SKM-1 (cell line): ENCODE data around the gene PDE8B.

Source experiments
- DNase-seq: peaks from one replicate; lab custom pipeline; 2025; ENCODE audit not compliant: unreplicated experiment; lab: John Stamatoyannopoulos, UW

PDE8B gene

GRCh38 chr5:77396017-77396416, 185.5 kb downstream of the PDE8B start:
- DNase-seq: no peak

- DNase-seq: no peak
These were observed 187.3 kb downstream of the PDE8B start for GRCh38 chr5:77397686-77398292.

GRCh38 chr5:77398458-77398857, 188.0 kb downstream of the PDE8B start:
- DNase-seq: no peak

DNA sequence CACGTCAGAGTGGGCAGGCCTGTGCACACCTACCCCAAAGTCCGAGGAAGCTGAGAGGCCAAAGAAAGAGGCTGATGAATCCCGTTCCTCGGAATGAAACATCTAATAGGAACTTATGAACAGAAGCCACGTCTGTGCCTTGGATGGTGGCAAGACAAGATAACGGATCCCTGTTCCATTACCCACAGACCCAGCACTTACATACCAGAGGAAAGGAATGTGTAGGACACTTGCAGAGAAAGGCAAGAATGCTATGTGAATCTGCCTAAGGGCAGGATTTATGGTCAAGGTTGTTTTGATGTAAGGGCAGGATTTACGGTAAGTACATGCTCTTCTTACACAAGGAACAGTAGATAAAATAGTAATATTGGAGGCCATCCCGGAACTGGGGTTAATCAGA, 188.4 kb downstream of the PDE8B start:
- DNase-seq: no peak

- DNase-seq: peak; percentile 18
These were observed 190.2 kb downstream of the PDE8B start for GRCh38 chr5:77400645-77401044.

DNA sequence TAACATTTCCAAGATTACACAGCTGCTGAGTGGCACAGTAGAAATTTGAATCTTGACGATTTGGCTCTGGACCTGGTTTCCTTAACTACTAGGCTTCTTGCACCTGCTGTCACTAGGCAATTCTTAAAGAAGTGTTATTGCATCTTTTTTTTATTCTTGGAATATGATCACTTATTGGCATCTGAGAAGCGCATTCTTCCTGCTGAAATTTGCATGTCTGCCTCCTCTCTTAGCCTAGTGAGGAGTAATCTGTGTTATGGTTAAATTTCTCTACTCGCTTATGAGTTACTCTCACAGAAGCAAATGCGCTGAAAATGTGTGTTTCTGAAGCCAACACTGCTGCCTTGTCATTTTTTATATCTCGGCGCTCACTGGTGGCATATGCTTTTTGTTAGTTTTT, 192.3 kb downstream of the PDE8B start:
- no peak for DNase-seq

- no peak for DNase-seq
These were observed 196.7 kb downstream of the PDE8B start for GRCh38 chr5:77407152-77407551.

DNA sequence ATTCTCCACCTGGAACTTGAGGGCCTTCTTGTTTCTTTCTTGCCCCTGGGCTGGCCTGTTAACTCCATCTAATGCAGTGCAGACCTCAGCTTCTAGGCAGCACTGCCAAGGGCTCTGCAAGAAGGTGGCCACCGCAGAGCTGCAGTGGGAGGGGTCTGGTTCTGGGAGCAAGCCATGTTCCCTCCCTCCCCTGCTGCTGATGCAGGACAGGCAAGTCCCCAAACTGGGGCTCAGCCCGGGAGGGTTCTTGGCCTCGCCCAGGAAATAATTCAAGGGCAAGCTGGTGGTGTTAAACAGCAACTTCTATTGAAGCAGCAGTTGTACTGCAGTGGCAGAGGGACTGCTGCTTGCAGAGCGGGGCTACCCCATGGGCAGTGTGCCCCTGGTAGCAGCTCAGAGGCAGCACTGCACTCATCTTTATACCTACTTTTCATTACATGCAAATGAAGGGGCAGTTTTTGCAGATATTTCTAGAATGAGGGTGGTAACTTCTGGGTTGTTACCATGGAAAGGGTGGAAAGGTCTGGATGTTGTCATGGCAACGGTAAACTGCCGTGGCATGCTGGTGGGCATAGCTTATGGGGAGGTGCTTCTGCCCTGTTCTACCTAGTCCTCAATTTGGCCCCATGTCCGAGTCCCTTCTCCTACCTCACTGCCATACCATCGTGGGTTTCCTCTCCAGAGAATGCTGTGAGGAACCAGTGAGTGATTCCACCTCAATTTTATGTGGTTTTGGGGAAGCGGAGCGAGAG, 199.6 kb downstream of the PDE8B start:
- no peak for DNase-seq

DNA sequence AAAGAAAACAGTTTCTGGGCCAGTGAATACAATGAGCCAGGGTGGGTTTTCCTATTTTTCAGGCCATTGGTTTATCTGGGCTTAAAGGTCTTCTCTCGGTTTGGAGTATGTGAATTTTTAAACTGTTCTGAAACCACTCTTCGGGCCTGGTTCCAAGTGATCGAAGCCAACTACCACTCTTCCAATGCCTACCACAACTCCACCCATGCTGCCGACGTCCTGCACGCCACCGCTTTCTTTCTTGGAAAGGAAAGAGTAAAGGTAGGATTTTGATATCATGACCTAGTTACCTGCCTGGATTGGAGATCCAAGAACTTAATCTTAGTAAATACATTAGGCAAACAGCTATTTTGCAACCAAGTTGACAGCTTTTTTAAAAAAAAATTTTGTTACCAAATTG, 202.6 kb downstream of the PDE8B start:
- DNase-seq: no peak

- no peak for DNase-seq
These were observed 207.7 kb downstream of the PDE8B start for GRCh38 chr5:77418162-77418561.

- DNase-seq: no peak
These were observed 208.4 kb downstream of the PDE8B start for GRCh38 chr5:77418601-77419581.

DNA sequence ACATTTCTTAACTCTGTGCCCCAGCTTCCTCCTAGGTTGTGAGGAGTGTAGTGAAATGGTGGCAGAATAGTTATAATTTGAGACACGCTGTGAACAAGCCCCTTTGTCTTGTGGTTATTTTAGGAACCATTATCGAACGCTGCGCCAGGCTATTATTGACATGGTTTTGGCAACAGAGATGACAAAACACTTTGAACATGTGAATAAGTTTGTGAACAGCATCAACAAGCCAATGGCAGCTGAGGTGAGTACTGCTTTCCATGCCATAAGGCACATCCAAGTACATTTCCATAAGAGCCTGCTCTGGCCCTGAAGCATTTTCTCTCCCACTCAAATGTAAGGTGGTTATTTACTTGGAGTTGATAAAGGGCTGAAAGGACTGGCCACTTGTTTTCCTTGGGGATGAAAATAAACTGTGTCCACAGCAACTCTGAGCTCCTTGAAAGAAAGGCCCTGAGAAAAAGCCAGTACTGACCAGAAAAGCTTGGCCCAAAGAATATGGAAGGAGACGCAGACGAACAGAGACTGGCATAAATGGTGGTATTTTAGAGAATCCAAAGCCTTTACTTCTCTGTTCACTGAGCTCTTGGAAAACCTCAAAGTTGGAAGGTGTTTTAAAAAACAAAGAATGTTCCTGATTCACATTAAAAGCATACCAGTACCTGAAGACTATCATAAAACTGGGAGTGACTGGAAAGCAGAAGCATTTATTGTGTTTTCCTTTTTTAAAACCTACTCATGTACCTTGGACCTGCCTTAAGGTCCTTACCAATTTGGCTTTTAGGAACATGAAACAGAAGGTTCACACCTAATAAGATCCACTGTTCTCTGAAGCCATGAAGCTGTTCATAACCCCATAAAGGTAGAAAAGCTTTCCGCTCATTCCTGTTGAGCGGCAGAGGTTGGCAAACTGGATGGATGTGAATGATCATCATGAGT, 209.4 kb downstream of the PDE8B start:
- DNase-seq: no peak

GRCh38 chr5:77420940-77421339, 210.5 kb downstream of the PDE8B start:
- DNase-seq: no peak

- DNase-seq: no peak
These were observed 212.7 kb downstream of the PDE8B start for GRCh38 chr5:77423022-77423750.

GRCh38 chr5:77424921-77425320, 214.4 kb downstream of the PDE8B start:
- no peak for DNase-seq

DNA sequence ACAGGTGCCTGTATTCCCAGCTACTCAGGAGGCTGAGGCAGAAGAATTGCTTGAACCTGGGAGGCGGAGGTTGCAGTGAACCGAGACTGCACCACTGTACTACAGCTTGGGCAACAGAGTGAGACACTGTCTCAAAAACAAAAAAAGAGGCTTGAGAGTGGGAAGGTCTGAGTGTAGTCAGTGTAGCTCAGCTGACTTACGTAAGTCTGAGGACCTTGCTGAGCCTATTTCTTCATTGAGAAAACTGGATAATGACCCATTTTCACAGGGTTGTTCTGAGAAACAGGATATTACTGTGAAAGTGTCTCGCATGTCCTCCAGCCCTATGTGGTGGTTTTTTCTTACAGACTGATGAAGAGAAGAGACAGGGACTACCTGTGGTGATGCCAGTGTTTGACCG, 214.9 kb downstream of the PDE8B start:
- no peak for DNase-seq

DNA sequence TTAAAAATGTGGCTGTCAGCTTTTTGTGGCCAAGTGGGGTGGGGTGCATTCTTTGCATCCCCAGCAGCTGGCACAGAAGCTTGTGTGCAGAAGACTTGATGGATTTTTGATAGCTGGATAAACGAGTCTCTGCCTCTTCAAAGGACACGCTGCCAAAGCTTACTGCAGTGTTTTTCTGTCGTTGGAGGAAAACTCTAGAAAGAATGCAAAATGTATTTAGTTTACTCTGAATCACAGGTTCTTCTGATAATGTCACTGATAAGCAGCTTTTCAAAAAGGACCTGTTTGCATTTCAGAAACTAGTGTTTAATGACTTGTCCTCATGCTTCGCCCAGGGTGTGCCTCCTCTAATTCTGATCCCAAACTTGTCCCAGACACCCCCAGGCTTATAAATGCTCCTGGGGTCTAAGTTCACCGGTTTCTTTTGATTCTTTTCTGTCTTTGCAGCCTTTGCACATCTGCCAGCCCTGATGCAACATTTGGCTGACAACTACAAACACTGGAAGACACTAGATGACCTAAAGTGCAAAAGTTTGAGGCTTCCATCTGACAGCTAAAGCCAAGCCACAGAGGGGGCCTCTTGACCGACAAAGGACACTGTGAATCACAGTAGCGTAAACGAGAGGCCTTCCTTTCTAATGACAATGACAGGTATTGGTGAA, 215.6 kb downstream of the PDE8B start:
- no peak for DNase-seq

- DNase-seq: no peak
These were observed 216.2 kb downstream of the PDE8B start for GRCh38 chr5:77426670-77427069.

DNA sequence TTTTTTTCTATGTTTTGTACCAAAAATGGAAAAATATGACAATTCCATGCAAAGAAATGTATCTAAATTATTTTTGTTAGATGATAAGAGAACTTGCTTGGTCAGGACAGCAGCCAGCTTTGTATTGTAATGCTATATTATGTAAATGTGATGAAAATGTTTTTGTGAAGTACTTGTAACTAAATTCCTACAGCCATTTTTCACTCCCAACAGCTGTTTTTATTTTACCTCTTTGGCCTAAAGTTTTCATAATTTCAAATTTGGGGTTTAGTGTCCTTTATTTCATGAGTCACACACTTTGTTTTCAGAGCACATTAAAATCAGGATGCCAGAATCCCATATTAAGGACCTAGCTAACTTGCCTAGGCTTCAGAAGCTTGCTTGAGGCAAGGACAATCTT, 217.5 kb downstream of the PDE8B start:
- DNase-seq: no peak
